UCSD-AML1 (cell line): ENCODE results near the gene SH3TC2.

ENCODE experiments used
- DNase-seq: peaks from one replicate; lab custom pipeline; 2025; ENCODE audit not compliant: unreplicated experiment; lab: John Stamatoyannopoulos, UW

The SH3TC2 gene

GRCh38 chr5:149063017-149063687 lies at the start of gene SH3TC2:
Gene SH3TC2, minus strand, starts transcription at chr5:149063062. Its CDS starts 40 bp downstream, at chr5:149063022.
- peak; percentile 59 for DNase-seq

DNA sequence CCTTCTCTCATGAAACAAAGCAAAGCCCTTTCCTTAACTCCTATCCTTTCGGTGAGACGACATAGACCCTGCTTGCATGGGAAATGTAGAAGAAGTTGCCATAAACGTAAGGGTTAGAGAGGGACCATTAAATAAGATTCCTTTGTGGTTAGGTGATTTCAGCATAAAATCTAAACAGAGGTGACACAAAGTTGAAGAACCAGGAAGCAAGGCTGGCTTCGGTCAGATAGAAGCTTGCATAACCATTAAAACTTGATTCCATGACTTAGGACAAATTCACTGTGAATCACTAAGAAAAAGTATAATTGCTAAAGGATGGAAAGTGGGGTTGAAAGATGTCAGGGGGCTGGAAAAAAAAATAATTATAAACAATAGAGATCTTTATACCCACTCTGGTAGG lies 47.5 kb upstream of the SH3TC2 start:
- DNase-seq: no peak

DNA sequence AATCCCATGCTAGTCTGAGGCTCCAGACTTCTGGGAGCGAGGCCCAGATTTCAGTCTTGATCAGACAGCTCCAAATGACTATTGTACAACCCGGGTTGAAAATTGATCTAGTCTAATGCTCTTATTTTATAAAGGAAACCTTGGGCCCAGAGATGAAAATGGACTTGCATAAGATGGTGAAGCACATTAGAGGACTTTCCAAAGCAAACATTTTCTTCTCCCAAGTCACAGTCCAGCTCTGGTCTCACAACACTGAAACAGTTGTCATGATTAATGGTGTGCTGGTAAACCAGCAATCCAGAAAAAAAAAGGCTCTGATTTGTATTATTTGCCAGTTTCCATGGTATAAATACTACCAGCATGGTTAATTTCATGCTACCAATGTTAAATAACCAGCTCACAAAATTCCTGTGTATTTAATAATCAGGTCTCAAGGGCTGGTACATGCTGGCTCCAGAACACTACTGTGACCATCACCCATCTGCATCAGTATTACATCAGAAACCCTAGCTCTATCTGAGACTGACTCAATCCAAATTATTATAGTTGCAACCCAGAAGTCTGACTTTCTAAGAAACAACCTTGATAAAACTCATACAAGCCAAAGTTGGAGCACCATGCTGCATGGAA lies 45.9 kb upstream of the SH3TC2 start:
- no peak for DNase-seq

DNA sequence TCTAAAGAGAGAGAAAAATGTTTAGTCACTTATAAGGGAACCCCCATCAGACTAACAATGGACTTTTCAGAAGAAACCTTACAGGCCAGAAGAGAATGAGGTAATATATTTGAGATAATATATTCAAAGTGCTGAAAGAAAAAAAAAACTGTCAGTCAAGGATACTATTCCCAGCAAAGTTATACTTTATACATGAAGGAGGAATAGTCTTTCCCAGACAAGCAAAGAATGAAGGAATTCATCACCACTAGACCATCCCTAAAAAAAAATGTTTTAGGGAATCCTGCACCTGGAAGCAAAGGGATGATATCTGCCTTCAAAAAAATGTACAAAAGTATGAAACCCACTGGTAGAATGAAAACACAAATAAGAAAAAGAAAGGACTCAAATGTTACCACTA lies 37.5 kb upstream of the SH3TC2 start:
- no peak for DNase-seq

DNA sequence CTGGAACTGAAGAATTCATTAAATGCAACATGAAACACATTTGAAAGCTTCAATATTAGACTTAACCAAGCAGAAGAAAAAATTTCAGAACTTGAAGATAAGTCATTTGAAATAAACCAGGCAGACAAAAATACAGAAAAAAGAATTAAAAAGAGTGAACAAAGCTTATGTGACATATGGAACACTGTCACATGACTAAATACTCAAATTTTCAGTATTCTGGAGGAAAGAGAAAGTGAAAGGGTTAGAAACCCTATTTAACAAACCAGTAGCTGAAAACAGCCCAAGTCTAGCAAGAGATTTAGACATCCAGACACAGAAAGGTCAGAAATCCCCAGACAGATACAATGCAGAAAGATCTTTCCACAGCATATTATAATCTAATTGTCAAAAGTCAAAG lies 37.1 kb upstream of the SH3TC2 start:
- DNase-seq: no peak

GRCh38 chr5:149094996-149095395 lies 32.1 kb upstream of the SH3TC2 start:
- no peak for DNase-seq

DNA sequence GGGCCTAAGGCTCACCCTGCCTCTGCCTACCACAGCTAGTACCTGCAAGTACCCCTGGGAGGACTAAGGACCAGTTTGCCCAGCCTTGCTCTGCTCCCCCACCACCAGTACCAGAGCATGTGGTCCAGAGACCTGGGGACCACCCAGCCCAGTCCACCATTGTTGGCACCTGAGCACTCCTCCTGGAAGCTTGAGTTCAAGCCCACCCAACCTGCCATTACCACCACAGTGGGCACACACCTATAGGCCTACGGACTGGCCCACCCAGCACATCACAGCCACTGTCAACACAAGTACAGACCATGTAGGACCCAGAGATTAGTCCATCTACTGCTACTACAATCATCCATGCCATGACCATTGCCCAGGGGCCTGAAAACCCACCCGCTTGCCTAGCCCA lies 30.8 kb upstream of the SH3TC2 start:
- DNase-seq: no peak

GRCh38 chr5:149089796-149090195 lies 26.9 kb upstream of the SH3TC2 start:
- no peak for DNase-seq

GRCh38 chr5:149088686-149089085 lies 25.8 kb upstream of the SH3TC2 start:
- no peak for DNase-seq

DNA sequence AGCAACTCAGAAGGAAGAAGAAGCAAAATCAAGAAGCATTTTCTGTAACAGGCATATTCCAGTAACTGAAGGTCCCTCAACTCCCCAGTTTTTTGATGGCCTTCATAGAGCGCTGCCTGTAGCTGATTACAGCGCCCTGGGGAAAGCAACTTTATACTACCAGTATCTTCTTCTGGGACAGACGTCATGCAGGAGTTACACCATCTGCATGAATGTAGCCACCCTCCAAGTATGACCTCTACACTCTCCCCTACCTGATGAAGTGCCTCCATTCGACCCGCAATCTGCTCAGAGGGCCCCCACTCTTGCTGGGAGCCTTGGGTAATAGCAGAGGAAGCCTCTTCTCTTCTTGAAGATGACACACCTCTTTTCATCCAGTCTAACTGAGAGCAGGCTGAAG lies 21.0 kb upstream of the SH3TC2 start:
- DNase-seq: no peak

DNA sequence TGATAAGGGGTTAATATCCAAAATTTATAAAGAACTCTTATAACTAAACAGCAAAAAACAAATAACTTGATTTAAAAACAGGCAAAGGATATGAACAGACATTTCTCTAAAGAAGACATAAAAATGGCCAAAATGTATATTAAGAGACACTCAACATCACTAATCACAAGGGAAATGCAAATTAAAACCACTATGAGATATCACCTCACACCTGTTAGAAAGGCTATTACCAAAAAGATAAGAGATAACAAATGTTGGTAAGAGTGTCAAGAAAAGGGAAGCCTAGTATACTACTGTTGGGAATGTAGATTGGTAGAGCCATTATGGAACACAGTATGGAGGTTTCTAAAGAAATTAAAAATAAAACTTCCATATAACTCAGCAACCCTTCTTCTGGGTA lies 19.4 kb upstream of the SH3TC2 start:
- no peak for DNase-seq

GRCh38 chr5:149080294-149080693 lies 17.4 kb upstream of the SH3TC2 start:
- DNase-seq: no peak

- DNase-seq: no peak
Observed at GRCh38 chr5:149079883-149080282, 17.0 kb upstream of the SH3TC2 start.

DNA sequence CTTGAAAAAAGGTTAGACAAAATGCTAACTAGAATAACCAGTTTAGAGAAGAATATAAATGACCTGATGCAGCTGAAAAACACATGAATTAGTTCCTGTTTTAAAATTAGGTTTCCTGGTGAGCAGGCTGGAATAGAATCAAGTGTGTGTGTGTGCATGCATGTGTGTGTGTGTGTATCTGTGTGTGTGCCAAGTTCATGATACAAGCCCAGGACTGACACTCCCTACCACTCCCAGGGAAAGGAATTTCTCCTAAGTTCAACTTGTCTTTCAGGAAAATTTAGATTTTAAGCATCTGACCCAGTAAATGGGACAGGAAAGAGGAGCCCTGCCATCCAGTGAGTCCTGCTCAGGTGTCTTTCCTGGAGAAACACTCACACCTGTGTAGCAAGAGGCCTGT lies 11.2 kb upstream of the SH3TC2 start:
- DNase-seq: peak; percentile 17

GRCh38 chr5:149073213-149073612 lies 10.4 kb upstream of the SH3TC2 start:
- no peak for DNase-seq

DNA sequence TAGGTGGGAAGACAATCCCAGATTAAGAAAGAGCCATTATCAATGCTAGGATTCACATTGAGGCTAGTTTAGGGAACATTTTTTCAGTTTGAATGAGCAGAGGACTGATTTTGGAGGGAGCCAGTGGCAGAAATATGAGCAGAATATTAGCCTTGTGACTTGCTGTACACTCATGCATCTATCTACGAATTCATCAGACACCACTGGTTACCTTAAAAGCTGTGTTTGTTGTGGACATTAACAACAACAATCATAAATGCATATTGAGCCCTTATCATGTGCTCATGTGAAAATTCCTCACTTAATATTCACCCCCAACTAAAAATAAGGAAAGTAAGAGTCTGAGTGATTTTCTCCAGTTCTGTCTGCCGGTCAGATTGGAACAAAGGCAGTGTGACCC lies 9.9 kb upstream of the SH3TC2 start:
- DNase-seq: no peak

DNA sequence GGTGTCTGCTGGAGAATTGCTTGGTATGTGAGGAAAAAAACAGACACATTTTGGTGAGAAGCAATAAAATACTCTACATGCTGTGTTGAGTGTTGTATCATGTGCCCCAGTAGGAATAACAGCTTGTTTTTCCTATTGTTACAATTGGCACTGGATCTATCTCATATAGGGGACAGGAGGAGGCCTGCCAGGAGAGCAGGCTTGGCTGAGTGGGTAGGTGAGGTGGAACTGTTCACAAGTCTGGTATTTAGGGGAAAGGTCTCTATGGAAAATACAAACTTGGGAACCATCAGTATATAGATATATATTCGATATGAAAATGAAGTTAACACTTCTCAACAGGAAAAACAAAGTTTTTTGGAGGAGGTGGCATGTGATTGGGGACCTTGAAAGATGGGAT lies 9.5 kb upstream of the SH3TC2 start:
- DNase-seq: no peak

- DNase-seq: no peak
Observed at GRCh38 chr5:149071756-149072155, 8.9 kb upstream of the SH3TC2 start.

- DNase-seq: no peak
Observed at GRCh38 chr5:149071216-149071615, 8.4 kb upstream of the SH3TC2 start.

- DNase-seq: no peak
Observed at GRCh38 chr5:149069711-149070110, 6.8 kb upstream of the SH3TC2 start.

DNA sequence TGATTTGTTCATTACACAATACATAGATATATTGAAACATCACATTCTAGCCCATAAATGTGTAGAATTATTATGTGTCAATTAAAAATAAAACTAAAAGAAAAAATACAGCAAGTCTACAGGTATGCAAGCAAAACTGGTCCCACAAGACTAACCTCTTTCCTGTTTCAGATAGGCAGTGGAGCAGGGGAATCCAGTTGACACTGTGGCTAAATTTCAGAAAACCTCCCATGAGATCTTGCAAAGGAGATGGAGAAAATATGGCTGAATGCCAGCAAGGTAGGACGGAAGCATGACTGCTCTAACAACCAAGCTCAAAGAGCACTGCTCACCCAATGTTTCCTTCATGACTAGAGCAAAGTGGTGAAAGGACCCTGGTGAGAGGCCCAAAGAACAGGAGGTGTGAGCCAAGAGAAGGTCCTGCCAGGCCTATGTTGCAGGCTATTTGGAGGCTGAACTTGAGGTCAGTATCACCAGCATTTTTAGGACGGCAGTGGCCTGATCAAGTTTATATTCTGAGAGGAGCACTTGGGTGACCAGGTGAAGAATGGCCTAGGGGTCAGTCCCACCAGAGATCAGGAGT lies 1.1 kb upstream of the SH3TC2 start:
- DNase-seq: no peak

DNA sequence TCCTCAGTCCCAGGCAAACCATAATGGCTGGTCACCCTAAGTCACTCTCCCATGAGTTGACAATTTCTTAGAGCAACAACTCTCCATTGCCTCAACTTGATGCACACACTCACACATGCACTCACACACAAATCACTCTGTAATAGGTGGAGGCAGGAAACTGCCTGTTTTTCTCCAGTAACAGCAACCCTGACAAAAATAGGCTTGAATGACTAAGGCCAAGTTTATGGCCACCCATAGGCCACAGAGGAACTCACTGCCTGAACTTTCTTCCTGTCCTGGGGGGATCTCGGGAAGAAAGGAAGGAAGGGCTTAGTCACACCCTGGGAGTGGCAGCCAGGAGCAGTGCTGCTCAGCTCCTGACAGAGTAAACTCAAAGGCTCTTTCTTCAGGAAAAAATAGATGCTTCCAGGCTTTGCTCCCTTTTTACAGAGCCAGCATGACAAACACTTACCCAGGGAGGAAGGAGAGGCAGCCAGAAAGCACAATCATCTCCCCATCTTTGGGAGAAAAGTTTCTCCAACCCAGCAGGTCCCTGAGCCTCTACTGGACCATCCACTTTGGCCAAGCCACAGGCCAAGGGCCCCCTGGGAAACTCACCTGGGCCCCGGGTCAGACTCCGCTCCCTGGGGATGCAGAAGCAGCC lies 368 bp downstream of the SH3TC2 start:
- peak; percentile 72 for DNase-seq
